CD4-positive, alpha-beta T cell treated with Interleukin-4 for 1 hour (primary cell): Measurements from ENCODE around the gene SLC8A3.
"Not testable (repeated sequence)": the region's sequence is repeated elsewhere in the genome, so short reads cannot be mapped to it uniquely, and the experiment has no call there.

Experiments
- DNase-seq, 2 donors: peaks; one replicate each; pipeline ENCODE4 v3.0.0-alpha.2; 2020 to 2022

The SLC8A3 gene, protein sequence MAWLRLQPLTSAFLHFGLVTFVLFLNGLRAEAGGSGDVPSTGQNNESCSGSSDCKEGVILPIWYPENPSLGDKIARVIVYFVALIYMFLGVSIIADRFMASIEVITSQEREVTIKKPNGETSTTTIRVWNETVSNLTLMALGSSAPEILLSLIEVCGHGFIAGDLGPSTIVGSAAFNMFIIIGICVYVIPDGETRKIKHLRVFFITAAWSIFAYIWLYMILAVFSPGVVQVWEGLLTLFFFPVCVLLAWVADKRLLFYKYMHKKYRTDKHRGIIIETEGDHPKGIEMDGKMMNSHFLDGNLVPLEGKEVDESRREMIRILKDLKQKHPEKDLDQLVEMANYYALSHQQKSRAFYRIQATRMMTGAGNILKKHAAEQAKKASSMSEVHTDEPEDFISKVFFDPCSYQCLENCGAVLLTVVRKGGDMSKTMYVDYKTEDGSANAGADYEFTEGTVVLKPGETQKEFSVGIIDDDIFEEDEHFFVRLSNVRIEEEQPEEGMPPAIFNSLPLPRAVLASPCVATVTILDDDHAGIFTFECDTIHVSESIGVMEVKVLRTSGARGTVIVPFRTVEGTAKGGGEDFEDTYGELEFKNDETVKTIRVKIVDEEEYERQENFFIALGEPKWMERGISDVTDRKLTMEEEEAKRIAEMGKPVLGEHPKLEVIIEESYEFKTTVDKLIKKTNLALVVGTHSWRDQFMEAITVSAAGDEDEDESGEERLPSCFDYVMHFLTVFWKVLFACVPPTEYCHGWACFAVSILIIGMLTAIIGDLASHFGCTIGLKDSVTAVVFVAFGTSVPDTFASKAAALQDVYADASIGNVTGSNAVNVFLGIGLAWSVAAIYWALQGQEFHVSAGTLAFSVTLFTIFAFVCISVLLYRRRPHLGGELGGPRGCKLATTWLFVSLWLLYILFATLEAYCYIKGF

DNA sequence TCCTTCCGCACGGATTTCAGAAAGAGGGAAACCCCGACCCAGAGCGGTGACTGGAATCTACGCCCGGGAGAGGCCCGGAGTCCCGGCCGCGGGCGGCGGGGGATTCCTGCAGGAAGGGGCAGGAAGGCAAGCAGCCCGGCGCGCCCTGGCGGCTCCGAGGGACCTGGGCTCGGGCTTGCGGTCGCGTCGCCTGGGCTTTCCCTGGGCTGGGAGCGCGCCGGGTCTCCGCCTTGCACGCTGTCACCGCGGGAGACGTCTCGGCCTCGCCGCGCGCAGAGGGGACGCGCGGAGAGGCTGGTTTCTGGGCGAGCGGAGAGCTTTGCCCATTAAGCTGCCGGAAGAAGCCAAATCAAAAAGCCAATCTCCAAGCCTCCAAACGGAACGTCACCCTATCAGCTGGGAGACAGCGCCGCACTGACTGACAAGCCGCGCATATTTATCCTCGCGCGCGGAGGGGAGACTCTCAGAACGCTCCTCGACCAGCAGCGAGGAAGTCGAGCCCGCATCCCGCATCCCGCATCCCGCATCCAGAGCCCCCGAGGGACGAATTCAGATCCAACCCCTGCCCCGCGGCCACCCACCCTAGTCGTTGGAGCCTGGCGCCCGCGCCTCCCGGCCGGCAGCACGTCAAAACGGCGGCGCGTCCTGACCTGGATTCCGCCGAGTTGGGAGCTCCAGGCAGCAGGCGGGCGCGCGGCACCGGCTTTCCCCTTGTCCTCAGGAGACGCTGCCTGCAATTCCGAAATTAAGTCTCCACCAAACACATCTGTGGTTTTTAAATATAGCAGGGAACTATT lies at the start of gene SLC8A3:
SLC8A3 (minus strand) TSS at position 293 of the 797 bp plus-strand sequence. CDS start 20,529 bp downstream, outside the sequence.
- DNase-seq: no peak

DNA sequence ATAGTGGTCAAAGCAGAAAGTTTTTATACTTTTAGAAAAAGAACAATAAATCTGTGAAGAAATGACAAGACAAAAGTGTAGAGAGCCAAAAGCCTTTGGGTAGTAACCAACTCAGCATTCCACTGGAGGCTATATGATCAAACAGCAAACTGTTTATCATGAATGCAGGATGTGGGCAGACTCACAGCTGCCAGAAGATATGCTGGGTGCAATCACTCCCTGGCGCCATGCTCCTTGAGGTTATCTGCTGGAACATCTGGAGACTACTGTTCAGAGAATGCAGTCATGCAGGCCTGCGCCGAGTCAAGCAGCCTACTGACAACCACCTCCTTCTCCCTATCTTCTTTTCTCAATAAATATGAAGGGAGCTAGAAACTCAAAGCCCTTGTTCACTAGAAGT lies 49.0 kb upstream of the SLC8A3 start:
- DNase-seq: no peak

DNA sequence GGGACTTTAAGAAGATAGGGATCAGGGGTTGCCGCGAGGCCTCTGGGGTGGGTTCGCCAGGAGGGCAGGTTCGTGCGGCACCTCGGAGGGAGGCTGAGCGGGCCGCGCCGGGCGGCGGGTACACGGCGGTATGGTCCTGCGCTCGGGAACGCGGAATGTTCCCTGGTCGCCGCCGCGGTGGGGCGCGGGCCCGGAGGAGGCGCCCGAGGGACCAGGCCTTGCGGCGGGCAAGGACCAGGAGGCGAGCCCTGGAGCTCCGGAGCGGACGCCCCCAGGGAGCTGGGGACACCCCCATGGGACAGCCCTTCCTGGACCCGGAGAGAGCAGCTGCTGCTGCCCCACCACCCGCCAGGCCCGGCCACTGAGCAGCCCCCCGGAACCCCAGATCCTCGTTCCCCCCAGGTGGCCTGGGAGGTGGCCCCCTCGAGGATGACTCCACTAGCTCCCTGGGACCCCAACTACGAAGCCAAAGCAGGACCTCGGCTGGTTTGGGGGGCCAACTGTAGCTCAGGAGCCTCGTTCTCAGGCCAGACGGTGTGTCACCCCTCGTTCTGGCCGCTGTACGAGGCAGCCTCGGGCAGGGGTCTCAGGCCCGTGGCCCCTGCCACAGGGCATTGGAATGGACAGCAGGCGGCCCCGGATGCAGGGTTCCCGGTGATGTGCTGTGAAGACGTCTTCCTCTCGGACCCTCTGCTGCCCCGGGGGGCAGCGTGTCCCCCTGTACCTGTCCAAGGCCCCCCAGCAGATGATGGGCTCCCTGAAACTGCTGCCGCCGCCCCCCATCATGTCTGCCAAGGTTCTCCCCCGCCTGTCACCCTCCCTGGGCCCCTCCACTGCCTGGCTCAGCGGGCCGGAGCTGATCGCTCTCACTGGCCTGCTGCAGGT lies 45.6 kb upstream of the SLC8A3 start:
- DNase-seq: no peak

DNA sequence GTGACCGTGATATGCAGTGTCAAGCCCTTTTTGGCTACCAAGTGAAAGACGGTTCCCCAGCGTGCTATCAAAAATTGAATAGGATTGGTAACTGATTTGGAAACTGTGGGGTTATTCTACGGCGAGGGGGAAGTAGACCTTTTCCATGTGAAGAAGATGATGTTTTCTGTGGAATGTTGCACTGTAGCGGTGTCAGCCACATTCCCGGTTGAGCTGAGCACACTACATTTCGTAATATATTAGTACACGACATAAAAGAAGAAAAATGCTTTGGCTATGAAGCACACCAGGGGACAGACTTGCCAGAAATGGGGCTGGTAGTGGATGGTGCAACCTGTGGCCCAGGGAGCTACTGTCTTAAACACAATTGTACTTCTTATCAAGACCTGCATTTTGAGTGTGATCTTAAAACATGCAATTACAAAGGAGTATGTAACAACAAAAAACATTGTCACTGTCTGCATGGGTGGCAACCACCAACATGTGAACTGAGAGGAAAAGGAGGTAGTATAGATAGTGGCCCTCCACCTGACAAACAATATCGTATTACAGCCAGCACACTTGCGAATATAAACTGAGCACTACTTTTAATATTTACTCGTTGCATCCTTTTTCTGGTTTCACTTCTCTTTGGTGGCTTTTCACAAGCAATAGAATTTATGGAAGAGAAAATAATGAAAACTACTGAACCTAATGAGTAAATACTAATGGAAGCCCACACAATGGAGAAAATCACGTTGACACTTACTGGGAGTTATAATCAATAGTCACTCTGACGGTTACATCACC lies 43.2 kb upstream of the SLC8A3 start:
- not testable (repeated sequence) for DNase-seq

DNA sequence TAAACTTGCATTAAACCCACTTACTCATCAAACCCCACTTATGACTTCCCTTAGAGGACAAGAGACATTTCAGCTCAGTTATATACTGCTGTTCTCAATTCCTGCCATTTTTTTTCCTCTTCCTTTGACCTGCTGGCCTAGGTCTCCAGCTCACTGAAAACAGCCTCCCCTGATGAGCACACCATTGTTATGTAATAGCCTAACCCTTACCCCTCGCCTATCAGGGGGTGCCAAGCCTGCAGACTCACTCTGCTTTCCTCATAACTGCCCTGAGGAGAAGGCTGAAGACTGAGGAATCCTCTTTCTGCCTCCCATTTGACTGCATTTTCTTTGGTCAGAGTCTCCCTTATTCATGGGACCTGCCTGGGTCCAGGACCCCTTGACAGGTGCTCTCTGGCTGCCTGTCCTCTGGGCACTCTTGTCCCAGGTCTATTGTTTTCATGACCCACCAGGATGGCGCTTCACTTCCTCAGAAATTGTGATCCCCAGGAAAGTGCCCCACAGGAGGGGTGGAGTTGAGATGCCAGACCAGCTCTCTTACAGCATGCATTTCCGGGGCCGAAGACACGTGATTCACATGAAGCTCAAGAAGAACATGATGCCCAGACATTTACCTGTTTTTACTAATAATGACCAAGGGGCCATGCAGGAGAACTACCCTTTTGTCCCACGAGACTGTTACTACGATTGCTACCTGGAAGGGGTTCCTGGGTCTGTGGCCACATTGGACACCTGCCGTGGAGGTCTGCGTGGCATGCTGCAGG lies 41.3 kb upstream of the SLC8A3 start:
- not testable (repeated sequence) for DNase-seq

DNA sequence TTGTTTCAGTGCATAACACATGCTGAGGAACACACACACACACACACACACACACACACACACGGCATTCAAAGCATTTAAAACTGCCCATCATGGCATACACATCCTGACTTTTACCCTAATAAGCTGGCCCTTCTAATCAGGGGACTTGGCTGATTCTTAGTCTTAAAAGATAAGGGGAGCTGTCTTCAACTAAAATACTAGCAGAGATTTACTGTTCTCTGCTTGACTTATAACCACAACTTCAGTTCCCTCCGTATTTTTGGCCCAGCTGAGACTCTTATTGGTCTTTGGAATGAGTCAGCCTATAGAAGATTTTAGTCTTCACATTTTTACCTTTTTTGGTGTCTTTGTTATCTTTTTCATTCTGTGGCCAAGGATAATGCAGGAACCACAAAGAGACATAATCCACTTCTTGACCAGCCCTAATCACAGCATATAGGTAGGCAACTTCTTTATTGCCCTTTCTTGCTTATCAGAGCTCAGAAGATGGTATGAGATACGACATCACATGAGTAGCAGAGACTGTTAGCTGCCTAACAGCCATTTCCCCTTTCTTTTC lies 25.1 kb upstream of the SLC8A3 start:
- no peak for DNase-seq

DNA sequence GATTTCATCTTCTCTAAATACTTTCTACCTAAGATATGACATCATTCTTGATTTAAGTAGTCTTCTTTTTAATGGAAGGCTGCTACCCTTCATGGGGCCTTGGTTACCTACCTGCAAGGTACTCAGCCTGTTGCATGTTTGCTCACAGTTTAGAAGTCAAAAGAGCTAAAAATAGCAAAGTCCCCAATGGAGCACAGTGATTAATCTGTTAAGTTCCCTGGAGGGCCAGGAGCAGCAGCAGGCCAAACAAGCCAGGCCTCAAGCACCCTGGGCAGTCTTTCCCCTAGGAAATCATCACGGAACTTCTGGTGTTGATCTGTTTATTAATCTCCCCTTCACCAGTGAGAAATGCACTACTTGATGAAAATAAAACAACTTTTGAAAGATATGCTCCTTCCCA lies 24.0 kb upstream of the SLC8A3 start:
- DNase-seq: no peak

DNA sequence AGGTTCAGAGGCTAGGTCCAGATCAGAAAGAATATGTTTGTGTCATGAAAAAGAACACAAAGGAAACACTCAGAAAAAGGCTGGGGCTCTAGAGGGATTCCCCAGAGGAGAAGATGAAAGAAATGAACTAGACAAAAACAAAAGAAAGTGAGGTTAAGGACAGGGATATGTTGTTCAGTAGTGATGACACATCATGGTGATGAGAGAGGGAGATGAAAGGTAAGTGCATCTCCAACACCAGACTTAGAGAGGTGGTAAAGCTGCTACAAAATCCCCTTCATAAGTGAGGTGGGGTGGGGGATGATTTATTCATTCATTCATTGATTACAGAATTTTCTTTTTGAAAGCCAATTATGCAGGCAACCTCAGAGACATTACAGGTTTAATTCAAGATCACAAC lies 19.6 kb upstream of the SLC8A3 start:
- no peak for DNase-seq

DNA sequence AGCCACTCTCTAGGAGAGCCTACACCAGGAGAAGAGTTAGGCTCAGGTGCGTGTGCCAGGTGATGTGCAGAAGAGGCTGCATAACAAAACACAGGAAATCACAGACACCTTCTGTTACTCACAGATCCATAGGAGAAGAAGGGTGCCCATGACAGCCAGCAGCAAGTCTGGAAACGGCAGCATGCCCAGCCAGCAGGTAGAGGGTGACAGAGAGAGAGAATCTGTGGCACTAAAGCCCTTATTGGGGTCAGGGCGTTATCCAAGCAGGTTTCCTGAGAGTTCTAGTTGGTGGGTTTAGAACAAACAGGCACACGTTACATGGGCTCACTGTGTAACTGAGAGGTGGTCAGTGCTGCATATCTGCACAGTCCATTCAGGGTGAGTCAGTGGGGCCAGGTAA lies 14.9 kb upstream of the SLC8A3 start:
- DNase-seq: no peak

DNA sequence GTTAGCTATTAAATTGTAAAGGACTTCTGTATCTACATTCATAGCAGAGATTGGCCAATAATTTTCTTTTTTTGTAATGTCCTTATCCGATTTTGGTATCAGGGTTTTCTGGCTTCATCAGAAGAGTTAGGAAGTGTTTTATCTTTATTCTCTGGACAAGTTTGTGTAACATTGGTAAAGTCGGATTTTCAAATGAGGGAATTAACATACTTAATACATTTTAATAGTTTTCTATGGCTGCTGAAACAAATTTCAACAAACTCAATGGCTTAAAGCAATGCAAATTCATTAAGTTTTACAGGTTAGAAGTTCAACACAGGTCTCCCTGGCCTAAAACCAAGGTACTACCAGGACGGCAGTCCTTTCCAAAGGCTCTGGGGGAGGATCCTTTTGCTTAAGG lies 13.2 kb upstream of the SLC8A3 start:
- DNase-seq: no peak

DNA sequence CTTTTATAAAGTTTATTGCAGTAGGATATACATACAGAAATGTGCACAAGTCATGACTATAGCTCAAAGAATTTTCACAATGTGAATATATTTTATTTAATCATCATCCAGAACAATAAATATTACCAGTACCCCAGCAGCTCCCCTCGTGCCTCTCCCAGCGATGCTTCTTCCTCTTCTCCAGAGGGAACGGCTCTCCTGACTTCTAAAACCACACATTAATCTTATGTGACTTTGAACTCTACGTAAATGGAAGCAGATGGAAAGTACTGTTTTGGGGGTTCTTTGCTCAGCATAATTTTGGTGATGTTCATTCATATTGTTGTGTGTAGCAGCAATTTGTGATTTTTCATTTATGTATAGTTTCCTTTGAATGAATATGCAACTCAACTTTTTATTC lies 4.6 kb upstream of the SLC8A3 start:
- DNase-seq: no peak

DNA sequence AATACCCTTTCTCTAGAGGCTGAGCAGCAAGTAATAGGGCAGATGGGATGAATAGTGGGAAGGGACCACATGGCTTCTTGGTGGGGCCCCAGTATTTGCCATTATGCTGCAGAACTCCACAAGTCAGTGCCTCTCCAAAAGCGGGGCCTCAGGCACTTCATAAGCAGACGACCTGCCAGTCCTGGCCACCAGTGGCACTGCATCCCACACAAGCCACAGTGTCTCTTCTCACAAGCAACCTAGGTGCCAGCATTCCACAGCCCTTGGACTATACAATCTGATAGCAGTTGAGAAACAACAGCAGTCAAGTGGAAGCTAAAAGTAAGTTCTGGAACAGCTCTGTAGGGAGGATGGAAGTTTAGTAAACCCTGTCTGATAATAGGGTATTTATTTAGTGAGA lies 4.2 kb upstream of the SLC8A3 start:
- DNase-seq: no peak

DNA sequence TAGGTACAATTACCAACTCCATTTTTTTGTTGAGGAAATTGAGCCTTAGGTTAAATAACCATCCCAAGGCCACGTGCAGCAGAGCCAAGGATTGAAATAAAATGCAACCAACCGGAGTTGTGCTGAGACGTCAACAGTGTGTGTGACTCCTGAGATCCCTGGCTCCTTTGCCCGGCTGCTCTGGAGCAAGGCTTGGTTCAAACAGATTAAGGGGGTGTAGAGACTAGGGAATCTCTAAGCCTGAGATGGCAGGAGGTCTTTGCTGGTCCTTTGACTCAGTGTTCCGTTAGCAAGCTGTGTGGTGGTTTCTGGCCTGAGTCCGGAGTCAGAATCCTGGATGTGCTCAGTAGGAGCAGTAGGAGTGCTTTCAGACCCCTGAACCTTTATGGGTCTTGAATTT lies 1.4 kb upstream of the SLC8A3 start:
- DNase-seq: no peak

DNA sequence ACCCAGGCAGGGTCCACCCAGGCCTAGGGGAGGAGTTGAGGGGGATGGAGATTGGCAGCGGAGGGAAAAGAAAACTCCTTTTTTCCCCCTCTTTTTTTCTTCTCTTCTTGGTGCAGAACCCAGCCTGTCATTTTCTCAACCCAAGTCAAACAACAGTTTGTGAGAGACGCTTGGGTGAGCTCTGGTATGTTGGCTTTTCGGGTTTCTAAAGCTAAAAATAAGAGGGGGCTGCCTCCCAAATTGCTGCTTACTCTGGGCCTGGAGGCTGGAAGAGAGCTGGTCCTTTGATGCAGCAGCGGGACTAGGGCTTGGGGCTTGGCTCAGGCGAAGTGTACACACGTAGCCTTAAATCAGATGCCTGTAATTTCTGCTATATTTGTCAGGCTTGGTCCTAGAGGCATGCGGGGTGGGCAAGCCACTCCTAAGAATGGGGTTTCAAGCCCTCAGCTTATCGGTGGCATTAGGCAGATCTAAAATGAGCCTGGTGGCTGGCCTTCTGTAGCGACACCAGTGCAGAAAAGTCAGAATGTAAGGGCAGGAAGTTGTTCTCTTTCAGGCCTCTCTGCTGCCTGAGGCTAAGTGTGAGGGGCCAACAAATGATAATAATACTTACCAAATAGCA lies 816 bp upstream of the SLC8A3 start:
- DNase-seq: no peak

DNA sequence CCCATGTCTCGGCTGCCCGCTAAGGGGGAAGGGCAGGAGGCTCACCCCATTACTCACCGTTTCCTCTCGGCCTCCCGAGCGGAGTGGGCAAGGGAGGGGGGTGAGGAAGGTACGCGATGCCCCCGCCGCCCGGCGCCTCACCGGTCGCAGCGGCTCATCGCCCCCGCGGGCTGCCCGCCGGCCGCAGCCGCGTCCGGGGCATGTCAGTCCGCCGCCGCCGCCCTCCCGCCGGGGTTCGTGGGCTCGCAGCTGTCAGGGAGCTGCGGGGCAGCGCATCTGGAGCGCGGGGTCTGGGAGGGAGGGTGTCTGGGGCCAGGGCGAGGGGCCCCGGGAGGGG lies 461 bp downstream of the SLC8A3 start:
- DNase-seq: no peak

DNA sequence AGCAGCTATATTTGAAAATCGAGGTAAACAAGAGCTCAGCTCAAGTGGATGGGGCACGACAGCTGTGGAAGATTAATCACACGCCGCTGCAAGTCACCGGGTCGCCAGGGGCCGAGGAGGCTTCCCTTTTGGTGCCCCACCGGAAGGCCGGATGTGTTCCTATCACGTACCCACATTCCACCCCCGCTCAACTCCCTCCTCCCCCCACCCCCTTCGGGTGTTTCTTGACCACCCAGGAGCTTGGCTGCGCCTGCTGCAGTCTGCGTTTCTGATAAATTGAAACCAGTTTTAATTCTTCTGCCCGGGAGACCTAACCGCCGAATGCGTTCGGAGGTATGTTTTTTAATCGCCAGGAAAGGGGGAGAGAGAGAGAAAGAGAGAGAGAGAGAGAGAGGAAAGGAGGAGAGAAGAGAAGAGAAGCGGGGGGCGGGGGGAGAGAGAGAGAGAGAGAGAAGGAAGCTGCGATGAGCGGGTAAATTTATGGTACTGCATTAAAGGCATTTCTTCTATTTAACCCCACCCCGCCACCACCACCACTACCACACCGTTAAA lies 1.8 kb downstream of the SLC8A3 start:
- no peak for DNase-seq

DNA sequence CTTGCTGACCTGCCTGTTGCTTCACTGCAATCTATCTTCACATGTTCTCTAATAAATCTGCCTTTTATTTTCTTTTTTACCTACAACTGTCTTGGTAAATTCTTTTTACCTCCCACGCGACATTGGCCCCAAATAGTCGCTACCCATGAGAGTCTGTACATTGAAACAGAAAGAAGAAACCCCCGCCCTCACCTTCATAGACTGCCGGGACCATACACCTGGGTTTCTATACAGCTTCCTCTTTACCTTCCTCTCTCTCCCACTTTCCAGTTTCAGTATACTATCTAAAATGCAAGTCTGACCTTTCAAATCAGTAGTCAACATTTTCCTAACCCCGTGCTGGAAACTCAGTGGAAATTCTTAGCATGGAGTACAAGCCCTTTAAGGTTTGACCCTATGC lies 4.8 kb downstream of the SLC8A3 start:
- no peak for DNase-seq

DNA sequence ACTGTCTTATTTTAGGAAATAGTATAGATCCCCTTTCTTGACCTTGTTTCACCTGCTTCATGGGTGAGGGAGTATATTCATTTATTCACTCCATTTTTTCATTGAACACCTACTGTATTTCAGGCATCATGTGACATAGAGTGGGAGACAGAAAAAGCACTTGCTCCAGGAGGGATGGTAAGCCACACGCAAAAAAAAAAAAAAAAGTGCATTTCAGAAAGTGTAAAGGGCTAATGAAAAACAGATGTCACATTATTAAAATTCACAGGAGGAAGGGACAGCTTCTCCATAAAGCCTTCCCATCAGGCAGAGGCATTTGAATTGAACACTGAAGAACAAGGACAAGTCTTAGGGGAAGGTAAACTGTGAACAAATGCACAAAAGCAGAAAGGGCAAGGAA lies 7.5 kb downstream of the SLC8A3 start:
- DNase-seq: no peak

DNA sequence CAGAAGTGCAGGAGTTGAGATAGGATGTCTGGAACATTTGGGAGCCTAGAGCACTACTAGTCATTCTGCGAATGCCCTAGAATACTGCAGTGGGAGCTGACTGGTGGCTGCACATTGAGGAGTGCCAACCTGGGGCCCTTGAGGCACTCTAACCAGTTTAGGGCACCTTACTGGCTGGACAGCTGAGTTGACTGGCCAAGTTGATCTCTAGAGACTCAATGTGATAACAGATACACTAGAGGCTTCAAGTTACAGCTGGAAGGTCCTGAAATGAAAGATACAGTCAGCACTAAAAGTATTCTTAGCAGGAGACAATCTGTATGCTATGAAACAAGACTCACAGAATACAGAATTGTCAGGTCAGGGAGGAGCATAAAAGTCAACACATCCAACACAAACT lies 8.0 kb downstream of the SLC8A3 start:
- DNase-seq: no peak
